Measurements from ENCODE around the gene STARD7.

The STARD7 gene

DNA sequence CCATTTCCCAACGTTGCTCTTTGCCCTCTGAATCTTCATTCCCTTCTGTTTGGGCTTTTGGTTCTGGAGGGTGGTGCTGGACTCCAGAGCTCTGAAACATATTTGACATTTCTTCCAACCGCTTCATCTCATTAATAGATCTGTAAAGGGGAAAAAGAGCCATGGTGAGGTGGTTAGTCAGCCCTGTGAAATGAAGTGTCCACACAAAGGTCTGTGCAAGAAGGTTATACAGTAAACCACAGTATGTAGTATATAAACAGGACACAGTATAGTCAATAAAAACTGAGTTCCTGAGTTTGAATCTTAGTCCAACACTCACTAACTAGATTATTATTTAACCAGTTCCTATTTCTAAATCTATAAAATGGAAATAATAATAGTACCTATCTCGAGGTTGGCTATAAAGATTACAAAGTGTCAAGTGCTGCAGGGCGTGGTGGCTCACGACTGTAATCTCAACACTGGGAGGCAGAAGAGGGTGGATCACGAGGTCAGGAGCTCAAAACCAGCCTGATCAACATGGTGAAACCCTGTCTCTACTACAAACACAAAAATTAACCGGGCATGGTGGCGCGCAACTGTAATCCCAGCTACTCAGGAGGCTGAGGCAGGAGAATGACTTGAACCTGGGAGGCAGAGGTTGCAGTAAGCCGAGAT is 13.1 kb downstream of the STARD7 start:
- DNase-seq = no peak

DNA sequence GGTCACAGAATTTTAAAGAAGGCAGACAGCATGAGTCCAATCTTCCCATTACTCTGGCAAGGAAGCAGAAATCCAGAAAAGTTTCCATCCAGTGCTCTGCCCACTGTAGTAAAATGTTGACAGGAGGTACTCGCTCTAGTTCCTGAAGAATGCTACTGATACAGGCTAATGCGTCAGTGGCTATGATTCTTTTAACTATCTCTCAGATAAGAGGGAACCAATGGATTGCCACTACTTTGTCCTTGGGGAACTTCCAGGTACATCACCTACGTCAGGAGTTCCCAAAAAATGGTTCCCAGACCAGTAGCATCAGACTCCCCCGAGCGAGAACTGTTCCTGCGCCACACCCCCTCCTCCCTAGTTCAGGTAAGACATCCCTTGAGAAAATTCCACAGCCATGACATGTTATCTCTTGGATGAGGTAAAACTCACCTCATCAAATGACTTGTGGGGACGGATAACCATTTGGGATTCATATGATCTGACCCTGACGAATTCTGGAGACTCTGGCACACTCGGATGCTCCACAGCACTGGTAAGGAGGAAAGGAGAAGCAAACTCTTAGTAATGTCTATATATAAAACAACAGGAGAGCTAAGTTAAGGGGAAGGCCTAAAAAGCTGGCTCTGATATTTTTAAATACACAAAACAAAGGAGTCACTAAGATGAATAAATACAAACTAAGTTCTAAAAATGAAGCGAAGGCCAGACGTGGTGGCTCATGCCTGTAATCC is 16.5 kb downstream of the STARD7 start:
- DNase-seq = no peak

DNA sequence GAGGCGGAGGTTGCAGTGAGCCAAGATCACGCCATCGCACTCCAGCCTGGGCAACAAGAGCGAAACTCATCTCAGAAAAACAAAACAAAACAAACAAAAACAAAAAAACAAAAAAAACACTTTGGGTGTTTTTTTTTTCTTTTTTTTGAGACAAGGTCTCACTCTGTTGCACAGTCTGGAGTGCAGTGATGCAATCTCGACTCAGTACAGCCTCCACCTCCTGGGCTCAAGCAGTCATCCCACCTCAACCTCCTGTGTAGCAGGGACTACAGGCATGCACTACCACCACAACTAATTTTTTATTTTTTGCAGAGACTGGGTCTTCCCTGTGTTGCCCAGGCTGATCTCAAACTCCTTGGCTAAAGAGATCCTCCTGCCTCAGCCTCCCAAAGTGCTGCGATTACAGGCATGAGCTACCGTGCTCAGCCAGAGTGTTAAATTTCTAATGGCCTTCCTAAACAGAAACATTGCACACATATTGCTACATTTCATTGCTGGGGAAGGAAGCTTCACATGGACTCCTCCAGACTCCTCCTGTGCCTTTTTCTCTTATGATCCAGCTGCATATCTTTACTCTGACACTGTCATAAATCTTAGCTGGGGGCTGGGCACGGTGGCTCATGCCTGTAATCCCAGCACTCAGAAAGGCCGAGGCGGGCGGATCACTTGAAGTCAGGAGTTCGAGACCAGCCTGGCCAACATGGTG is 19.7 kb downstream of the STARD7 start:
- no peak for DNase-seq

DNA sequence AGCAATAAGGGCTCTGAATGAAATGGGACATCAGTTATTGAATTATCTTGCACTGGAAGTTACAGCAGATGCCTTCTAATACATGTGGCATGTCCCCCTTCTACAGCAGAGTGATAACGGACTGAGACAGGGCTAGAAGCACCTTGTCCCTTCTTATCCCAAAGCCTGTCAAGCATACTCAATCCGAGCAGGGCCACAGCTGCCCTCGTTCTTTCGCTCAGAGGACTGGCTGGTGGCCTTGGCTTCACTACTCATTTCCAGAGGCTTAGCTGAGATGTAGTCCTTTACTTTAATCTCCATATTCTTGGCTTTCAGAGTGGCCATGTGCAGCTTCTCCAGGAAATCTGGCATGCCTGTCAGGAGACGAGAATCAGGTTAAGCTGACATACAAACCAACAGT is 22.1 kb downstream of the STARD7 start:
- no peak for DNase-seq

DNA sequence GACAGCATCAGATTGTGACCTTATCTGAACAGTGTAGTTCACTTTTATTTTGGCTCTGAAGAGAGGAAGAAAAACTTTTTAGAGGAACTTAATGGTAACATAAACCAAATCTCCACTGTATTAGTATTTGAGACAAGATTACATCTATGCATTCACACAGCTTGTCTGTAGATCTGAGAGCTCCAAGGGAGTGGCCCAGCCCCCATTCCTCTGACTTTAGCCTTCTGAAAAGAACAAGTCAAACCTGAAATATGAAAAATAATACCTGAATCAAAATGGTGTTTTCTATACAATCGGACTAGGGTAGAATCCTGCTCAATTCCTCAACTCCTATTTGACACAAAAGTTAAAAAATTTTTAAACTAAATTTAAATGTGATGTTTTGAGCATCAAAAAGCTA is 23.1 kb downstream of the STARD7 start:
- no peak for DNase-seq

DNA sequence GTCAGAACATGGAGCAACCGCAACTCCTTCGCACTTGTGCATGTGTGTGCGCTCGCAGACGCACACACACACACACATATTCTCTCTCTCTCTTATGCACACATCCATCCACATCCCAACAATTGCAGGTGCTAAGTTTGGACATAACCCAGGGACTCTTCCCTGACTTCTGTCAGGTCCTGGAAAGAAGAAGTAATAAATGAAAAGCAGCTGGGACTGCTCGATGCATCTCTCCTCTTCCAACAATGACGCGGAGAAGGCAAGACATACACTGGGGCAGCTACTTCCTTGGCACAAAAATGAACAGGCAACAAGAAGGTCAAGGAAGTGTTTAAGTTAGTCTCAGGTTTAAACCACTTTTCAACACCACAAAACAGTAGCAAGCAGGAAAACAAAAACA is 23.6 kb downstream of the STARD7 start:
- DNase-seq = no peak

DNA sequence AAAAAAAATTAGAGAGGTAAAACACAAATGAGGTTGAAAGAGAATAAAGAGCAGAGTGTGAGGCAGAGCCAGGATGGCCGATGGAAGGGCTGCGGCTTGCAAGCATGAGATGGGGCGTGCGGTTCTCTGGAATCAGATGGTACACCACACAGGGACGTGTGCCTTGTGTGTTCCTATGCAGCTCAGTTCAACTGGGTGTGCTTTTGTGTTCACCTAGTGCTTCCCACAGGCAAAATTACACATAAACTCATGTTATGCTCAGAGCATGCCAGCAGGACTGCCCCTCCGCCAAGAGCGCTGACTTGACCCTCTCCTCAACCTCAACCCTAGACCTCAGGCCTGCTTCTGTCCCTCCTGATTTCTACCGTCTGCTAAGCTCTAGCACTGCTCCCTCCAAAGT is 24.4 kb downstream of the STARD7 start:
- no peak for DNase-seq

DNA sequence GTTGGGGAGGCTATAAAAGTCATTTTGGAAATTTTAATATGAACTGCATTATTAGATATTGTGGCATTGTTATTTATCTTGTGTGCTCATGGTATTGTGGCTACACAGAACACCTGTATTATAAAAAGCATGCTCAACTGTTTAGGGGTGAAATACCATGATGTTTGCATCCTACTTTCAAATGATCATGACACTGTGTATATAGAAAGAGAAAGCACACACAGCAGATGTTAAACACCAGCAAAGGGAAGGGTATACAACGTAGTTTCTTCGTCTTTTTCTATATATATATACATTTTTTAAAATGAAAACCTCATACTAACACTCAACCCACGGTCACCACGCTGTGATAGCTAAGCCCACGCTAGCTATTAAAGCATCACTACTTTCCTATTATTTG is 27.1 kb downstream of the STARD7 start:
- DNase-seq = no peak

DNA sequence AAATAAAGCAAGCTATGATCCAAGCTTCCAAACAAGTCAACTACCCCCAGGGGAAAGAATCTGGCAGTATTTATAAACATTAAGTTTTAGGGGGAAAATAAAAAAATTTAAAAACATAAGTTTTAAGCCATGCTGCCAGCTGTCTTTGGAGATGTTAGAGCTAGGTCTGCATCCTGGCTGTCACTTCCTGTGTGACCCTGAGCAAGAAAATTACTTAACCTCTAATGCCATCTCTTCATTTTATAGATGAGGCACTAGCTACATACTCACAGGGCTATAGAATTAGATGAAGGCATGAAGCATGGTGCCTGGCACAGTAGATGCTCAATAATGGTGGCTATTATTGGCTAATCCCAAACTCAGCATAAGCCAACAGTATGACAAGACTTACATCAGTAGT is 28.1 kb downstream of the STARD7 start:
- no peak for DNase-seq

DNA sequence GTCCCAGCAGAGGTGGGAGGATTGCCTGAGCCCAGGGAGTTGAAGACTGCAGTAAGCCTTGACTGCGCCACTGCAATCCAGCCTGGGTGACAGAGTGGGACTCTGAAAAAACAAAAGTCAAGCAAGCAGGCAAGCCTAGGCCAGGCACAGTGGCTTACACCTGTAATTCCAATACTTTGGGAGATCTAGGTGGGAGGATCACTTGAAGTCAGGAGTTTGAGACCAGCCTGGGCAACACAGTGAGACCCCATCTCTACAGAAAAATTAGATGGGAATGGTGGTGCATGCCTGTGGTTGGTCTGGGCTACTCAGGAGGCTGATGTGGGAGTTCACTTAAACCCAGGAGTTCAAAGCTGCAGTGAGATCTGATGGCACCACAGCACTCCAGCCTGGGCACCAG is 28.6 kb downstream of the STARD7 start:
- no peak for DNase-seq

DNA sequence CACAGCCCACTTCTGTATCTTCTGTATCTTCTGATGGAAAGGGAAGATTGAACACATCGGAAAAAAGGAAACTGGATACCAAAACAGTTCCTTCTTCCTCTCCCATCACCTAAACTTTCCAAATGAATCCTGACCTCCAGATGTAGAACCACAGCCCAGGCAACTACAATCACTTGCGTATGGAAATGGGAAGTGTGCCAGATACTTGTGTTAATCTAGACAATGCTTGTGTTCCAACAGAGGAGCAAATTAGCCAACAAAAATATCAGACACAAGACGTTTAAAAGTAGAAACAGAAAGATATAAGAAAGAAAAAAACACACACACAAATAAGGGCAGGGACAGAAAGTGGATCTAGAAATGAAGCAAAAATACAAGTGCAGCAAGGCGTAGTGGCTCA is 32.0 kb downstream of the STARD7 start:
- DNase-seq = no peak

DNA sequence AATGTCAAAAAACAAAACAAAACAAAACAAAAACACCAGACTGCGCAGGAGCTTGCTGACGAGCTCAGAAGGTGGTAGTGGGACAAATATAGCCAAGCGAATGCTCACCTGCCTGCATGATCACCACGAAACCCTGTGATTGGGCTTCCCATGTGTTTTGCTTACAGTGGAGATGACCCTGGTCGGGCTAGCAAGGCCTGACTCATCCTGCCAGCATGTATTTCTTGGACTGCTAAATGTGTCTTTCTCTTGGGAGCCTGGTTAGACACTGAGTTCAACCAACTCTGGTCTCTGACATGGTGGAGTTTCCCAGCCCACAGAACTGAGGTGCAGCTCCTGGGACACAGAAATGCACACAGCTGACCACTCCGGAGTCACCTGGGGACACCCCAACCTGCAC is 32.7 kb downstream of the STARD7 start:
- no peak for DNase-seq

DNA sequence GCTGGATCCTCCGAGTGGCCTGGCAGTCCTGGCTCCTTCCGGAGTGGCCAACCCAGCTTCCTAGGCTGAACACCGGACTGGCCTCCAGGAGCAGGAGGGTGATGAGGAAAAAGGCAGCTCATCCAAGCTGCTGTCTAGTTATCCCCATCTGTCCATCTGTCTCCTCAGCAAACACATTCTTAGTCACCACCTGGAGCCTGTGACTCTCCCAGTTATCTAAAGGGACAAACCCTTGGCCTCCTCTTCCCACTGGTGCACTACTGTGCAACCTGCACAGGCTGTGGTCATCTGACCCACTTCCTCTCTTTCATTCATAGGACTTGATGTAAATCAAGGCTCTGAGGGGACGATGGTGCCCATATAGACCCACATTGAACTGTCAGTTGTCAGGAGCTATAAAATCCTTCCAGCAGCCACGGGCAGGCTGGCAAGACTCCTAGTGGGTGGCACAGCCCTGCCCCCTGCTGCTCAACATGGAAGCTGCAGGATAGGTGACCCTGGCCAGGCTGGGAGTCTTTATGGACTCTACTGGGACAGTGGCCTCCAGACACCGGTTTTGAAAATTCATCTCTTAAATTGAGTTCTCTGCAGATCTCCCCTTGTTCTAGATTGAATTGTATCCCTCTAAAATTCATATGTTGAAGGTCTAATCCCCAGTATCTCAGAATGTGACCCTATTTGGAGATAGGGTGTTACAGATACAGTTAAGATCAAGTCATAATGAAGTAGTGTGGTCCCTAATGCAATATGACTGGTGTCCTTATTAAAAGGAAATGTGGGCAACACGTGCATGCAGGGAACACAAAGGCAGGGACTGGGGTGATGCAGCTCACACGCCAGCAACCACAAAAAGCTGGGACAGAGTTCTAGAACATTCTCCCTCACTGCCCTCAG is 34.1 kb downstream of the STARD7 start:
- peak; percentile 56 for DNase-seq

DNA sequence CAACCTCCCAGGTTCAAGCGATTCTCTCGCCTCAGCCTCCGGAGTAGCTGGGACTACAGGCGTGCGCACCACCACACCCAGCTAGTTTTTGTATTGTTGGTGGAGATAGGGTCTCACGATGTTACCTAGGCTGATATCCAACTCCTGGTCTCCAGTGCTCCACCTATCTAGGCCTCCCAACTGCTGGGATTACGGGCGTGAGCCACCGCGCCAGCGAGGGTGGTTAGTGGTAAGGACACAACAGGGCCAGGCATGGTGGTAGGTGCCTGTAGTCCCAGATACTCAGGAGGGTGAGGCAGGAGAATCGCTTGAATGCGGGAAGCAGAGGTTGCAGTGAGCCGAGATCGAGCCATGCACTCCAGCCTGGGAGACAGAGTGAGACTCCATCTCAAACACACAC is 36.8 kb downstream of the STARD7 start:
- DNase-seq = no peak

DNA sequence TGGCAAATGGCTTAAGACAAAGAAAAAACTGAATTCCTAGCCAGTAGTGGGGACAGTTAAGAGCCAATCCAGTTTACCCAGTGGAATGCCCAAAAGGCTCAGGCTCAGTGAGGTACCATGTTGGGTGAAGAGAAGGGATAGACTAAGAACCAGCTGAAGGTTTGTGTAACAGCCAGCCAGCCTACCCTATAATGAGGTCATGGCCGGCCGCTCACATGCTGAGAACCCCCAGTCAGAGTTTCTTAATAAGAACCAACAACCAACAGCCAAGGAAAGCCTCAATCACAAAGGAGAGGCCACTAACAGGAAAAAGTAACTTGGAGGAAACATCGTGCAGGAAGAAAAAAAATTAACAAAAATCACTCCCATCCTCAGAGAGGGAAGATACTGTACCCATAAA is 38.0 kb downstream of the STARD7 start:
- DNase-seq = no peak

DNA sequence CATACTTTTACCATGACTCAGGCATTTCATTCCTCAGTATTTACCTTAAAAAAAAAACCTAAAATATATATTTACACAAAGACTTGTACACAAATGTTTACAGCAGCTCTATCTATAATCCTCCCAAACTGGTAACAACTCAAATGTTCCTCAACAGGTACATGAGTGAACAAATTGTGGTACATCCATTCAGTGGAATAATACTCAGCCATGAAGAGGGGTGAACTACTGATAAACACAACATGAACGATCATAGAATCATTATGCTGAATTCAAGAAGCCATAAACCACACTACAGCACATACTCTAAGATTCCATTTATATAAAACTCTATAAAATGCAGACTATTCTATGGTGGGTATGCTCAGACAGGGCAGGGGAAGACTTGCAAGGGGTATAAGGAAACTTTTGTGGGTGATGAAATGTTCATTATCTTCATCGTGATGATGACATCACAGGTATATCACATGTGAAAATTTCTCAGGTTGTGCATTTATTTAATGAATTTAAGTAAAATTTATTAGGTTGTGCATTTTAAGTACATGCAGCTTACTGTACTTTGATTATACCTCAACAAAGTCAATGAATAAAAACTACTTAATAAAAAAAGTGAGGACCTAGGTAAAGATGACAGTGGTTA is 38.6 kb downstream of the STARD7 start:
- no peak for DNase-seq

DNA sequence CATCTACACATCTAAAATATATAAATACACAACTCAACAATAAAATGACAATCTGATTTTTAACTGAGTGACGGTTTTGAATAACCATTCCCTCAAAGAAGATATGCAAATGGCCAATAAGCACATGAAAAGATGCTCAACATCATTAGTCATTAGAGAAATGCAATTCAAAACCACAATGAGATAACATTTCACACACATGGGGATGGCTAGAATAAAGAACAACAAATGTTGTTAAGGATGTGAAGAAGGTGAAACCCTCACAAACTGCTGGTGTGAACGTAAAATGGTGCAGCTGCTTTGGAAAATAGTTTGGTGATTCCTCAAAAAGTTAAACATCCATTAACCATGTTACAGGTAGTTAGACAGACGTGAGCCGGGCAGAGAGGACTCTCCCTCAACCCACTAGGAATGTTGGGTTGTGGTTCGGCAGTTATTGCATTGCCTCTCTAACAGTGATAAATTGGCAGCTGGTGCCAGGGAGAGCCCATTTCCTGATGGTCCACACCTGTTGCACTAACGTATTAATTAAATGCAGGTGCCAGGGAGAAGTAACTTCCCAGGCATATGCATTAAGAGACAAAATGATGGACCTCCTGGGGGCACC is 41.1 kb downstream of the STARD7 start:
- peak; percentile 53 for DNase-seq

DNA sequence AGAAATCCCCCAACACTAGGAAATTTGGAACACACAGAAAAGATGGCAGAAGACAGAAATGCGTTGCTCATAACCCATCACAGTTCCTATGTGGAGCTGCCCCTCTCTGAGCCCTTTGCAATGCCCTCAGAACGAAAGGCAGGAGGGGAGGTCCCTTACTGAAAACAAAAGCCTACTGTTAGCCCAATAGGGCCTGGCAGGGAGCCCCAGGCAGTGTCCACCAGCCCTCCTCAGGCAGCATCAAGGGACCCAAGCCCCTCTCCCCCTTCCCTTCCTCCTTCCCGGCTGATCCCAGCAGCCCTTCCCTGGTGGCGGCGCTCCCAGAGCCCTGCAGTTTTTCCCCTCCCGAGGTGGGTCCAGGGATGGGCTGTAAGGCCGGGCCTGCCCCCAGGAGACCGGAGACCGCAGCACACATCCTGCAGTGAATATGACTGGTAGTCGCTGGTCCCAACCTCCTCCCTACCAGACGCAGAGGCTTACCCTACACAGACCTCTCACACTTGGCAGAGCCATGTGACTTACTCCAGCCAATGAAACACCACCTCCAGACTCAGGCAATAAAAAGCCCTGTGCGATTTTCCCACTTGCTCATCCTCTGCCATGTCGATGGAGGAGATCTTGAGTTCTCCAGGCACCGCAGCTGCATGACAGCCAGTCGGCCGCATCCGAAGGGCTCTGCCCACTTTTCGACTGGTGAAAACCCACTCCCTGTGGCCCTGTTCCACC is 44.0 kb downstream of the STARD7 start:
- no peak for DNase-seq

DNA sequence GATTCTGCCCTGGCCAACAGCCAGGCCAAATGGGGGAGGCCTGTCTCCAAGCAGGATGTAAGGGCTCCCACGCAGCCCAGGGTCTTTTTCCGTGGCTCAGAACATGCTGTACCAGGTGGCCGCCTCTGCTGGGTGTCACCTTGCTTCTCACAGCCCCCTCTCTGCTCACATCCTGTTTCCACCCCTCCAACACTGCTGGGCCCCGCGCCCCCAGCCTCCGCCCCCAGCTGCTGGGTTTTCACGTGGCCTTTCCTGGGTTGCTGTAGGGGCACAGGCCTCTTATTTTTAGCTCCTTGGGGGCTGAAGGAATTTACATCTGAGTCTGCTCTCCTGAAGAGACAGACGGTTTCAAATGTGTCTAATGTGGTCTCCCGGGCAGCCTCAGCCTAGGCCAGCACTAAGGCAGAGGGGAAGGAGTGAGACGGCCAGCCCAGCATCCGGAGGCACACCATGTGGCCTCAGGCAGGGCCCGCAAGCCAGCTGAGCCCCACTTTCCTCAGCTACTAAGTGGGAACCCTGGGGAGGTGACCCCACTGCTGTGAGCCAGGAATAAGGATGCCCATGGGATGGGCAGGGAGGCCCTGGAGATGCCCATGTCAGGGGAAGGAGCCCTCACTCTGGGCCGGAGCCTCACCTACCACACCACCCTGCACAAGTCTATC is 44.7 kb downstream of the STARD7 start:
- DNase-seq = no peak

DNA sequence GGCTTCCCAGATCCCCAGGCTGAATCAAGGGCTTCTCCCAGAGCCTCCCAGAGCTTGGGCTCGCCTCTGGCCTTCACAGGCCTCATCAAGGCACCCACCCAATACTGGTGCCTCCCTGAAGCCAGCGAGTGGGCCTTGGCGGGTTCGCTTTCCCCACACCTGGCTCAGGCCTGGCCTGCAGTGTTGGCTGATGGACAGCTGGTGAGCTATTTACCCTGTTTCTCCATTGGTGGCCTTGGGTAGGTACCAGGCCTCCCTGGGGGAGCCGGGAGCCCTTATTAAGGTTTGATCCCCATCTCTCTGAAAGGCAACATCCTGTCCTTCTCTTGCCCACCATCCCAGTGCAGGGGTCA is 45.2 kb downstream of the STARD7 start:
- no peak for DNase-seq

DNA sequence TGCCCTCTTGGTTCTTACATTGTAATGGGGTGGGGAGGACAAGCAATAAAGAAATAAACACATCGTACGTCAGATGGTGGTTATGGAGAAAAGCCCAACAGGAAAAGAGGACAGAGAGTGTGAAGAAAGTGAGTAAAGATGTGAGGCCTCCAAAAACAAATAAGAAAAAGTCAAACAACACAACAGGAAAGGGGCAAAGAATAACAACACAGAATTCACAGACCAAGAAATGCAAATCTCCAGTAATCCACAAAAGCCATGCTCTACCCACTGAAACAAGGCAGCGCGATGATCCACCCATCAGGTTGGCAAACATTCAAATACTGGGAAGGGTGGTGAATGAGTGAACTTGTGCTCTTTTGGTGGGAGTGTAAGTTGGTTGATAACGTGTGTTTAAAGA is 46.7 kb downstream of the STARD7 start:
- DNase-seq = no peak

Measured in NCI-H1105 treated with DMSO at 0.1 percent for 48 hours (cell line).